OCI-LY3 (cell line): ENCODE data around the gene AGRN.
"Not testable (repeated sequence)": the region's sequence is repeated elsewhere in the genome, so short reads cannot be mapped to it uniquely, and the experiment has no call there.

Source experiments
- CTCF ChIP-seq: fragments of 200-600, 300-600 bp; sonication (generic); IDR thresholded peaks from 2 replicates; pipeline ENCODE4 v1.5.1; 2014; ENCODE audit warnings: antibody characterized with exemption, low read length, low read depth
- EZH2phosphoT487 ChIP-seq: fragments of 200-600 bp; shearing (Covaris generic); IDR thresholded peaks from 2 replicates; pipeline ENCODE4 v1.6.1; 2018; ENCODE audit warnings: antibody characterized with exemption, mixed run types, low read depth

DNA sequence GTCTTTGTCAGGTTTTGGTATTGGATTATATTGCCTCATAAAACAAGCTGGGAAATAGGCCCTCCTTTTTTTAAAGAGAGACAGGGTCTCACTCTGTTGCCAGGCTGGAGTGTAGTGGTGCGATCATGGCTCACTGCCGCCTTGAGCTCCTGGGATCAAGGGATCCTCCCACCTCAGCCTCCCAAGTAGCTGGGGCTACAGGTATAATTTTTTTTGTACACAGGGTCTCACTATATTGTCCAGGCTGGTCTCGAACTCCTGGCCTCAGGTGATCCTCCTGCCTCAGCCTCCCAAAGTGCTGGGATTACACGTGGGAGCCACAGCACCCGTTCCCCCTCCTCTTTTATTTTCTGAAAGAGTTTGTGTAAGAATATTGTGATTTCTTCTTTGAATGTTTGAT, 76.2 kb downstream of the AGRN start:
- TF ChIP-seq CTCF, EZH2phosphoT487: not testable (repeated sequence)
